ENCODE results near the gene MYO1G. TPM values are rescaled to one million over a fixed set of nuclear protein-coding genes. Genes with fewer than 3 reads are reported as not detected.
A peak's percentile ranks its signal among the peaks of the same experiment; 100 is the strongest.
"Not testable (repeated sequence)": the region's sequence is repeated elsewhere in the genome, so short reads cannot be mapped to it uniquely, and the experiment has no call there.

MYO1G gene
- total RNA-seq, 1 donor, result 180 TPM

DNA sequence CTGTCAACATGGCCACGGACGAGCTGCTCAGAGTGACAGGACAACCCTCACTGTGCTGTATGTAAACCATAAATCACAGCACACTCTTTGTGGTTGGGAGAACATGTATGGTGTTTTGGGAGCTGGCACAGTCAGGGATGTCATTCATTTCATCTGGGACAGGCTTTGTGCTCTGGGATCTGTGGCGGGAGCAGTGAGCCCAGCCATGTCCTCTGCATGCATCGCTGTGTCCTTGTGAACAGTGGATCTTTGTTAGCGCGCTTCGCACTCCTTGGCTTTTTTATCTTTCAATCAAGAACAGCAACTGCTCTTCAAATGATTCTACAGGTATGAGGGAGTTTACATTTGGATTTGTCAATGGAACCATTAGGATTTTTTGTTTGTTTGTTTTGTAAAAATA lies 28.3 kb upstream of the MYO1G start:
- Histone ChIP-seq H3K4me1 (ENCODE audit: insufficient read depth, low read length) (peaks cover 24% of the 10 kb centered on the region), H3K27me3 (ENCODE audit: insufficient read depth, low read length) (no peaks in the 10 kb centered on the region), H3K9me3 (ENCODE audit: low read depth, low read length) (no peaks in the 10 kb centered on the region), H3K4me3 (ENCODE audit: low read length) (no peak overlapping the region)

DNA sequence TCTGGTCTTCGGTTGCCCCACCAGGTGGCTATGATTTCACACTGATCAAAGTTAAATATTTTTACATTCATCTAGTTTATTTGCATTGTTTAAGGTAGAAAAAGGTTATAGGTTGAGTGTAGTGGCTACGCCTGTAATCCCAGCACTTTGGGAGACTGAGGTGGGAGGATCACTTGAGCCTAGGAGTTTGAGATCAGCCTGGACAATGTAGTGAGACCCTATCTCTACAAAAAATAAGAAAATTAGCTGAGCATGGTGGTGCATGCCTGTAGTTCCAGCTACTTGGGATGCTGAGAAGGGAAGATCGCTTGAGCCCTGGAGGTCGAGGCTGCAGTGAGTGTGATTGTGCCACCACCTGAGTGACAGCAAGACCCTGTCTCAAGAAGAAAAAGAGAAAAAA lies 25.0 kb upstream of the MYO1G start:
- Histone ChIP-seq H3K4me1 (ENCODE audit: insufficient read depth, low read length) (peaks cover 40% of the 10 kb centered on the region), H3K9me3 (ENCODE audit: low read depth, low read length) (no peaks in the 10 kb centered on the region), H3K27me3 (ENCODE audit: insufficient read depth, low read length) (no peaks in the 10 kb centered on the region), H3K4me3 (ENCODE audit: low read length) (no peak overlapping the region)

DNA sequence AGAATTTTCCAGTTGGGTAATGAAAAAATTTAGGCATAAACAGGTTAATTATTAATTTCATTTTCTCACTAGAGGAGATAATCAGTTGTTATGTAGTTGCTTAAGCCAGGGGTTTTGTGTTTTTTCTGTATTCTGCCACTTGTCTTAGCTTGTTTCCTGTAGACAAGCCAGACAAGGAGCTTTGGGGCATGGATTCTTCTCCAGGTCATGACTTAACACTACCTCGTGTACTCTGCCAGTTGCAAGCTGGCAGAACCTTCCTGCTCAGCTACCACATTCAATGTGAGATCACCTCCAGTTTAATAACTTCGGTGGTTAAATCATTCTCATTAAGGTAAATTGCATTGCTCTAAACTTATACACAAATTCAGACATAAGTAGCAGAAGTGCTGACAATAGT lies 23.0 kb upstream of the MYO1G start:
- Histone ChIP-seq H3K4me1 (ENCODE audit: insufficient read depth, low read length) (peaks cover 38% of the 10 kb centered on the region), H3K9me3 (ENCODE audit: low read depth, low read length) (no peaks in the 10 kb centered on the region), H3K4me3 (ENCODE audit: low read length) (no peak overlapping the region)

DNA sequence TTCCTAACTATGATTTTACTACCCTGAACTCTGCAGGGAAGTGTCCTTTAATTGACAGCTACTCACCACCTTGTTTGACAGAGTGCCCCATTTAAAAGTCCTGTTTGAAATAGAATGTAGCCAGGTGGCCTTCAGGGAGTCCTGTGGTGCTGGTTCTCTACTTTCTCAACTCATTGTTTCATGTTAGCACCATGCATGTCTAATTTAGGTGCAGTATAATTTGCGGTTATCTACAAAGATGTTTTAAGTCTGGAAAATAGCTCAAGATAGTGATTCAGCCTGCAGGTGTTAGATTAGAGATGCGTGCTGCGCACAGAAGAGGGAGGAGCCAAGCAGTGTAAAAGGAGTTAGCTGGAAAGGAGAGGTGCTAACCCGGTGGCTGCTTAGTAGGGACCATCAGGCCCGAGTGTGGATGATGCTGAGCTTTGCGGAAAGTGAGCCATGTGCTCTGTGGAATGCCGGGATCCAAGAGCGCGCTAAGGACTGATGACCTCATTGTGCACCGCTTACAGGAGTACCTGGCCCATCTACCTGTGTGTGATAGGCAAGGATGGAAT lies 22.4 kb upstream of the MYO1G start:
- no peaks in the 10 kb centered on the region for H3K9me3 ChIP-seq (ENCODE audit: low read depth, low read length)
- no peaks in the 10 kb centered on the region for H3K27me3 ChIP-seq (ENCODE audit: insufficient read depth, low read length)
- H3K4me1 ChIP-seq (ENCODE audit: insufficient read depth, low read length), result peaks cover 36% of the 10 kb centered on the region
- H3K4me3 ChIP-seq (ENCODE audit: low read length), result peak overlapping the region; percentile 64

More for the DNA sequence above, 23.0 kb upstream of the MYO1G start:
- H3K27me3 ChIP-seq (ENCODE audit: insufficient read depth, low read length), result no peaks in the 10 kb centered on the region

DNA sequence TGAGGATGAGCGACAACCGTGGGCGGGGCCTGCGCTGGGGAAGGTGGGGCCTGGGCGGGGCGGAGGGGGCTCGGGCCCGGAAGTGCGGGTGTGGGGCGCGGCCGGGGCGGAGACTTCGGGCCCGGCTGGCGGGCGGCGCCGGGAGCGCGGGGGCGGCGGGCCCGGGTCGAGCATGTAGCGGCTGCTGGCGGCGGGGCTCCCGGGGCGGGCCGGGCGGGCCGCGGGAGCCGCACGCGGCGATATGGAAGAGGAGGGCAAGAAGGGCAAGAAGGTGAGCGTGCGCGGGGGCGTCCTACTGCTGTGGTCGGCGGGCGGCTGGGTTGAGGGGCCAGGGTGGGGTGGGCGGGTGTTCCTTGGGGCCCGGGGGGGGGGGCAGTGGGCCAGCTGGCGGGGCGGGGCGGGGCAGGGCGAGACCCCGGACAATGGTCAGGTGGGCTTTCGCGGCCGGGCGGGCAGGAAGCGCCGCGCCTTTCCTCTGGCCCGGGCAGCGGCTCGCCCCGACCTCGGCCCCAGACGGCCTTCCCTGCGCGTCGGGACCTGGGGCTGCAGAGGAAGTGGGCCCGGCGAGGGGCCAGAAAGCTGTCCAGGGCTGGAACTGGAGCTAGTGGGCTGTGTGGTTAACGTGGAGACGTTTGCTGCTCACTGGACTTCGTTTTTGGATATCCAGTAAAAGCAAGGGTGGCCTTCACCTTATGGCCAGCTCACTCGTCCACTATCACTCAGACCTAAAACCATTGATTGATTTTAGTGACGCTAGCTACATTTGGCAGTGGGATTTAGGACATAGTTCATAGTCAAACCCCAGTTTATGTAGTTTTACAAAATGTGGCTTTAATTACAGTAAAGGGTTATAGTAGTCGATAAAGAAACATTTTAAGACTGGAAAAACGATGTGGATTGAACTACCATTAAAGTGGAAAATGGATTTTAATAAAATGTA lies 21.5 kb upstream of the MYO1G start, which contains the start of gene CCM2:
TSS of gene CCM2 (plus strand) at position 109 of the 940 bp plus-strand sequence. CDS start at position 242, 133 bp downstream.
- peak within 1 kb of the TSS; percentile 76 for H3K4me3 ChIP-seq (ENCODE audit: low read length)
- H3K27me3 ChIP-seq (ENCODE audit: insufficient read depth, low read length), result no peaks in the 10 kb centered on the region
- H3K4me1 ChIP-seq (ENCODE audit: insufficient read depth, low read length), result peaks cover 37% of the 10 kb centered on the region
- H3K9me3 ChIP-seq (ENCODE audit: low read depth, low read length), result no peaks in the 10 kb centered on the region

DNA sequence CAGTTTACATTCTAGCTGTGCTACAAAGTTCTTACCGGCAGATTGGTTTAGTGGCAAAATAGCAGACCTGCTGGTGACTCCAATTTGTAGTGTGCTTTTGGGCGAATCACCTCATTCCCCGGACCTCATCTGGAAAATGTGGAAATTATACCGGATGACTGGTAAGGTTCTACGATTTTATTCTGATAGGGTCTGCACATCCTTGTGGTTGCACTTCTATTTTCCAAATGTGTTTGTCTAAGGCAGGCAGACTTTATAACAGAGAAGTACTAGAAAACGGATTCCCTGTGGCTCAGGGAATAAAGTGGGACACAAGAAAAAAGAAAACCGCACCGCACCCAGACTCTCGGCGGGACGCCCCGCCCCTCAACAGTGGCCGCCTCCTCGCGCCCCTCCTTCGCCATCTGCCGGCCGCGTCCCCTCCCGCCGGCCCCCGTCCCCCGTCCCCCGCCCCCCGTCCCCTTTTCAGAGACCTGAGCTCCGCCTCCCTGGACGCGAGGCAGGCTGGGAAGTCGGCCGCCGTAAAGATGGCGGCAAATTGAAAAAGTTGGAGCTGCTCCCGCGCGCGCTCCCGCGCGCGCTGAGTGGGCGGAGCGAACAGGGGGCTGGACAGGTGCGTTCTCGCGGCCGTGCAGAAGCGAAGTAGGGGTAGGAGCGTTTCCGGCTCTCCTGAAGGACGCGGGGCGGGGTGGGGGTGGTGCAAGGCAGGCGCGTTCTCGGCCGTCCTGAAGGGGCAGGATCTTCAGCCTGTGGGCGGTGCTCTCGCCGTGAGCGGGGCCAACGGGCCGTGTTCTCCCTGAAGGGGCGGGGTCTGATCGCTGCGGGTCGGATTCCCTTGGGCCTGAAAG lies 20.7 kb upstream of the MYO1G start:
- peaks cover 46% of the 10 kb centered on the region for H3K4me1 ChIP-seq (ENCODE audit: insufficient read depth, low read length)
- no peaks in the 10 kb centered on the region for H3K9me3 ChIP-seq (ENCODE audit: low read depth, low read length)
- H3K27me3 ChIP-seq (ENCODE audit: insufficient read depth, low read length), result no peaks in the 10 kb centered on the region
- H3K4me3 ChIP-seq (ENCODE audit: low read length), result peak overlapping the region; percentile 76

DNA sequence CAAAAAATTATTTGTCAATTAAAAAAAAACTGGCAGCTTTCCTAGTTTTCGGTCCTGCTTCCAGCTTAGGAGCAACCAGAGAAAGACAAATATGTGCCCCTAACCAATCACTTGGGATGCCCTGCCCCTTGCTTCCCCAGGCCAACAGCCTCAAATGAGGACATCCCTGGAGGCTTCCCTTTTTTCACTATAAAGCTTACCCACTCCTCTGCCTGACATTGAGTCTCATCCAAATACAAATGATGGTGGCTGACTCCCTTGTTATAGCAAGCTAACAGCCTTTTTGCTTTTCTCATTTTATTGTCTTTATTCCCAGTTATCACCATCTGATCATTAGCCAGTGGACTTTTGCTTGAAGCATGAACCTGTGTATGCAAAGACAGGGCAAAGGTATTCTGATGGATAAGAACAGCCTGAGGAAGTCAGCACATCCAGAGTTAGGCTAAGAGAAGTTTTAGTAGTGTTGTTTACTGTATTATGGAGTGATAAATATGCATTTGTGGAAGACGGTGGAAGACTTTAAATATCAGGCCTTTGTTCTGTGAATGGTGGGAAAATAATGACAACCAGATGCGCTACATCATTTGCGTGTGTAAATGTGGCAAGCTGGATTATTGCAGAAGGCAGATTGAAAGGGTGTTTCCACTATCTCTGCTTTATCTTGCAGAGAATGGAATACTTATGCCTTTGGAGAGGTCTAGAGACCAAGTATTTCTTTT lies 19.5 kb upstream of the MYO1G start:
- Histone ChIP-seq H3K27me3 (ENCODE audit: insufficient read depth, low read length) (no peaks in the 10 kb centered on the region), H3K9me3 (ENCODE audit: low read depth, low read length) (no peaks in the 10 kb centered on the region), H3K4me1 (ENCODE audit: insufficient read depth, low read length) (peaks cover 50% of the 10 kb centered on the region), H3K4me3 (ENCODE audit: low read length) (no peak overlapping the region)

DNA sequence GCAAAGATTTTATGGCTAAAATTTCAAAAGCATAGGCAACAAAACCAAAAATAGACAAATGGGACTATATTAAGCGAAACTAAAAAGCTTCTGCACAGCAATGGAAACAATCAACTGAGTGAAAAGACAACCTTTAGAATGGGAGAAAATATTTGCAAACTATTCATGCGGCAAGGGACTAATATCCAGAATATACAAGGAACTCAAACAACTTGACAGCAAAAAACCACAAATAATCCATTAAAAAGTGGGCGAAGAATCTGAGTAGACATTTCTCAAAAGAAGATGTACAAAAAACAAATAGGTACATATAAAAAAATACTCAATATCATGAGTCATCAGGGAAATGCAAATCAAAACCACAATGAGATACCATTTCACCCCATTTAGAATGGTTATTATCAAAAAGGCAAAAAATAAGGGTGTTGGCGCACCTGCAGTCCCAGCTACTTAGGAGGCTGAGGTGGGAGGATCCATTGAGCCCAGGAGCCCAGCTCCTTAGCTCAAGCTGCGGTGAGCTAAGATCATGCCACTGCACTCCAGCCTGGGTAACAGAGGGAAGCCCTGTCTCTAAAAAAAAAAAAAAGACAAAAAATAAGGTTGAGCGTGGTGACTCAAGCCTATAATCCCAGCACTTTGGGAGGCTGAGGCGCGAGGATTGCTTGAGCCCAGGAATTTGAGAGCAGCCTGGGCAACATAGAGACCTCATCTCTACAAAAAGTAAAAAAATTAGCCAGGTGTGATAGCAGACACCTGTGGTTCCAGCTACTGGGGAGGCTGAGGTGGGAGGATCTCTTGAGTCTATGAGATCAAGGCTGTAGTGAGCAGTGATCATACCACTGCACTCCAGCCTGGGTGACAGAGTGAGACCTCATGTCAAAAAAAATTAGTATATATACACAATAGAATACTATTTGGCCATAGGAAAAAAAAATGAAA lies 17.0 kb upstream of the MYO1G start:
- Histone ChIP-seq H3K27me3 (ENCODE audit: insufficient read depth, low read length) (no peaks in the 10 kb centered on the region), H3K9me3 (ENCODE audit: low read depth, low read length) (no peaks in the 10 kb centered on the region), H3K4me1 (ENCODE audit: insufficient read depth, low read length) (peaks cover 30% of the 10 kb centered on the region), H3K4me3 (ENCODE audit: low read length) (no peak overlapping the region)

DNA sequence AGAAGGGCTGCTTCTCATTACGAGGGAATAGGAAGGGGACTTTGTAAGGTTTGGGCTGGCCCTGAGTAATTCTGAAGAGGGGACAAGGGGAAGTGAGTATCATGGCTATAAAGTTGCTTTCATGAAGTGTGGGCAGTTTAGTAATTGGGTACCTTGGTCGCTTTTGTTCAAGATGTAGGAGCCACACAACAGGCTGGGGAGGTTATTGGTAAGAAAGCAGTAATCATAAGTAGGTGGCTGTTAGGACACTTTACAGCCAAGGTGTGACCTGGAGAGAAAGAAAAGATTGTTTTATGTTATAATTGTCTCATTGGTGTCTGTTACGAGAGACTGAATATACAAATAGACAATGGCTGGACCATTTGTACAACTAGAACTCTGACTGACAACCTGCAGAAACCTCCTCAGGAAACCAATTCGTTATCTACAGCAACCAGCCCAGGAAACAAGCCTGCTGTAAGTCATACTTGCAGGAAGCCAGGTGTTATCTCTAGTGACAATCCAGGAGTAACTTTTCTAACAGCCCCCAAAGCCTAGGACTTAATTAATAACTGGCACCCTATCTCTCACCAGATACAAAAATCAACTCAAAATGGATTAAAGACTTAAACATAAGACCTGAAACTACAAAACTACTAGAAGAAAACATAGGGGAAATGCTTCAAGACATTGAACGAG lies 16.2 kb upstream of the MYO1G start:
- Histone ChIP-seq H3K27me3 (ENCODE audit: insufficient read depth, low read length) (no peaks in the 10 kb centered on the region), H3K9me3 (ENCODE audit: low read depth, low read length) (no peaks in the 10 kb centered on the region), H3K4me3 (ENCODE audit: low read length) (no peak overlapping the region), H3K4me1 (ENCODE audit: insufficient read depth, low read length) (peaks cover 30% of the 10 kb centered on the region)

DNA sequence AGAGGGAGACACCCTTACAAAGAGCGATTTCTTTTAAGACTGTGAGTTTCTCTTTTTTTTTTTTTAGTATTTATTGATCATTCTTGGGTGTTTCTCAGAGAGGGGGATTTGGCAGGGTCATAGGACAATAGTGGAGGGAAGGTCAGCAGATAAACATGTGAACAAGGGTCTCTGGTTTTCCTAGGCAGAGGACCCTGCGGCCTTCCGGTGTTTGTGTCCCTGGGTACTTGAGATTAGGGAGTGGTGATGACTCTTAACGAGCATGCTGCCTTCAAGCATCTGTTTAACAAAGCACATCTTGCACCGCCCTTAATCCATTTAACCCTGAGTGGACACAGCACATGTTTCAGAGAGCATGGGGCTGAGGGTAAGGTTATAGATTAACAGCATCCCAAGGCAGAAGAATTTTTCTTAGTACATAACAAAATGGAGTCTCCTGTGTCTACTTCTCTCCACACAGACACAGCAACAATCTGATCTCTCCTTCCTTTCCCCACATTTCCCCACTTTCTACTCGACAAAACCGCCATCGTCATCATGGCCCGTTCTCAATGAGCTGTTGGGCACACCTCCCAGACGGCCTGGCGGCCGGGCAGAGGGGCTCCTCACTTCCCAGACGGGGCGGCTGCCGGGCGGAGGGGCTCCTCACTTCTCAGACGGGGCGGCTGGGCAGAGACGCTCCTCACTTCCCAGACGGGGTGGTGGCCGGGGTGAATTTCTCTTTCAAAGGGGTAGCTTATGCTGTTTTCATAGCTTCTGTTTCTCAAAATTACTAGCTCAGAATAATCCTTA lies 13.4 kb upstream of the MYO1G start:
- H3K9me3 ChIP-seq (ENCODE audit: low read depth, low read length); H3K4me3 ChIP-seq (ENCODE audit: low read length); H3K27me3 ChIP-seq (ENCODE audit: insufficient read depth, low read length): not testable (repeated sequence)
- peaks cover 25% of the 10 kb centered on the region for H3K4me1 ChIP-seq (ENCODE audit: insufficient read depth, low read length)

DNA sequence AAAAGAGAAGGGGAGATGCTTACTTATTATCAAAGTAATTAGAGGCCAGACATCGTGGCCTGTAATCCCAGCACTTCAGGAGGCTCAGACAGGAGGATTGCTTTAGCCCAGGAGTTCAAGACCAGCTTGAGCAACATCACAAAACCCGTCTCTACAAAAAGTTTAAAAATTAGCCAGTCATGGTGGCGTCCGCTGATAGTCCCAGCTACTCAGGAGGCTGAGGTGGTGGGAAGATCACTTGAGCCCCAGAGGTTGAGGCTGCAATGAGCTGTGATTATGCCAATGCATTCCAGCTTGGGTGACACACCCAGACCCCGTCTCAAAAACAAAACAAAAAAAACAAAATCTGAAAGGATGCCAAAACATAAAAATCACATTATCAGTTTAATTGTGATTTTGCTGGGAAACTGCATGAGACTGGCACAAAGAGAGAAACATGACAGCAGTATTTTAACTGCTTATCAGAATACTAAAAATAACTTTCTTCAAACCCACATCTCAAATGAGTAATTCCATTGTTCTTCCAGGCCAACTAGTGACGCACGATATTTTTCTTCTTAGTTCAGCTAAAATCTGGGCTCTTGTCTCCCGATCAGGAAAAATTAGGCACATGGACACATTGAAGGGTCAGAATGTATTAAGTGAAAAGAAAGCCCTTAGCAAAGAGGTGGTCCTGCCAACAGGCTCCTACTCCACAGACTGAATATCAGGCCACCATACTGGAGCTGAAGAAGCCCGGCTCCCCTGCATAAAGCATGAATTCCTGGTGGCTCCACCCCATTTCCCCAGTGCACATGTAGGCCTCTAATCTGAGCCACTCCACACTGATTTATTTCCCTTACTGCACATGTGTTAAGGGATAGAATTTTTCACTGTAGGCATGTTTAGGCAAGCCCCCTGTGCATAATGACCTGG lies 11.6 kb upstream of the MYO1G start:
- Histone ChIP-seq H3K9me3 (ENCODE audit: low read depth, low read length) (no peaks in the 10 kb centered on the region), H3K27me3 (ENCODE audit: insufficient read depth, low read length) (no peaks in the 10 kb centered on the region), H3K4me3 (ENCODE audit: low read length) (no peak overlapping the region), H3K4me1 (ENCODE audit: insufficient read depth, low read length) (peaks cover 32% of the 10 kb centered on the region)

DNA sequence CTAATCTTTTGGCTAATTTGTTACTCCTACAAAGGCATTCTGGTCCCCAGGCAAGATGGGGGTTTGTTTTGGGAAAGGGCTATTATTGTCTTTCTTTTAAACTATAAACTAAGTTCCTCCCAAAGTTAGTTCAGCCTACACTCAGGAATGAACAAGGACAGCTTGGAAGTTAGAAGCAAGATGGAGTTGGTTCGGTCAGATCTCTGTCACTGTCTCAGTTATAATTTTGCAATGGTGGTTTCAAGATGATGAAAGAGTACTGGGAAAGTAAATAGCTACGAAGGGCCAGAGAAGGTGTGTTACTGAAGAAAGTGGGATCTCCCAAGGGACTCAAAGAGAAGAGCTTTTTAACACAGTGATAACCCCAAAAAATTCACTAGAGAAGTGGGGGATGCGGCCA lies 10.3 kb upstream of the MYO1G start:
- Histone ChIP-seq H3K4me1 (ENCODE audit: insufficient read depth, low read length) (peaks cover 32% of the 10 kb centered on the region), H3K27me3 (ENCODE audit: insufficient read depth, low read length) (no peaks in the 10 kb centered on the region), H3K4me3 (ENCODE audit: low read length) (no peak overlapping the region), H3K9me3 (ENCODE audit: low read depth, low read length) (no peaks in the 10 kb centered on the region)

Measured in mononuclear cell (primary cell).